SKM-1 treated with dmso at 0.1 percent for 144 hours (cell line): ENCODE measurements around the gene C1orf105.

Experiments used
- DNase-seq: peaks from one replicate; lab custom pipeline; 2025; ENCODE audit not compliant: unreplicated experiment; lab: John Stamatoyannopoulos, UW

The C1orf105 gene

DNA sequence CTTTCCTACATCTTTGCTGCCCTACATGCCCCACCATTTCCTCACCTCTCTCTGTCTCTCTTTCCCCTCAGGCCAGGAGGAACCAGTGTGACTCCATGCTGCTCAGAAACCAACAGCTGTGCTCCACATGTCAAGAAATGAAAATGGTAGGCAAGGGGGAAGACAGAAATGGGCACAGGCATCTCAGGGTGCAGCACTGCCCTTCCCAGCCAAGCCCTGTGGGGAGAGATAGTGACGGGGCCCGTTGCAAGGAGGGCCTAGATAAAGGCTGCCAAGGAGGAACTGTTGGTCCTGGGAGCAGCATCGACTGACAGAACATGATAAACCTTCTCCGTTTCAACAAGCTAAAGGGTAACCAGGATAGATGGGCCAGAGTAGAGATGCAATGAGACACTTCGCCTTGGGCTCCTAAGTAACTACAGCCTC, 35.9 kb downstream of the C1orf105 start:
- no peak for DNase-seq

DNA sequence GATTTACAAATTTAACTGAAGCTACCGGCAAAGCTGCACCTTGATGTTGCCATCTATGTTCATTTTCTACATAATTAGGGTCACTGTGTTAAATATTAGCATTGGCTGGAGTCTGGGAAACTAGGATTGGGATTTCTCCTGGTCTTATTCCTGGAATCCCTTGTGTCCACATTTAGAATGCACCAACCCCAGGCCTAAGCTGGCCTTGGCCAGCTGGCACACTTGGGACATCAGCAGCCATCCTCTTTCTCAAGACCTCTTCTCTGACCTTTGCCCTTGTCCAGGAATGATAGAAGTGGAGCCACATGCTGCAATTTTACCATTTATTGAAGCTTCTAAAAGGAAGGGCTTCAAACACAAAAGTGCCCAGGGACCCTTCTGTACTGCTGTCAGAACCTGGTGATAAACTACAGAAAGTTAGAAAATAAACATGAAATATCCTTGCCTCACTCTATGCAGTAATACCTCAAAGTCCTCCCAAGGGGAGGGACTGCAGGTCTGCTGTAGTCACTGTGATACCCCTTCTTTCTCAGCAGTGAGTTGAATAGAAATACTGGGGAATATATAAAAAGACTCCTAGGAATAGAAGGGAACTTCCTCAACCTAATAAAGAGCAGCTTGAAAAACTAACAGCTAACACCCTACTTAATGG, 37.1 kb downstream of the C1orf105 start:
- no peak for DNase-seq

- no peak for DNase-seq
Measured at GRCh38 chr1:172460177-172460576, 39.7 kb downstream of the C1orf105 start.

GRCh38 chr1:172460887-172461315, 40.4 kb downstream of the C1orf105 start:
- DNase-seq: no peak

DNA sequence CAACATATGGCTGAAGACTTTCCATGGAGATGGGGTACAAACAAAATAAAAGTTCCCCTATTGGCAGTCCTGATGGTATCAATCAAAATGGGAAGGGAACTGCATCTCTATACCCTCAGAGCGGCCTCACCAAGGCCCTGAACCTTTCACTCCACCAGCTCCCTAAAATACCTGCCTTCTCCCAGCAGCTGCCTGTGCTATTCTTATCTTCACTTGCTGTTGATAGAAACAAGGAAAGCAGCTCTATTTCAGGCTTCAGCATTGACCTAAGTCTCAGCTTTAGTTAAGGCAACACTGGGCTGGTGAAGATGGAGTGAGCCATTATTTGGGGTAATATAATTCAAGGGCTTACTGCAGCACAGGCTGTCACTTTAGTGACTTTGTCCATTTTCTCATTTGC, 45.1 kb downstream of the C1orf105 start:
- DNase-seq: no peak

- no peak for DNase-seq
Measured at GRCh38 chr1:172466795-172467407, 46.4 kb downstream of the C1orf105 start.

DNA sequence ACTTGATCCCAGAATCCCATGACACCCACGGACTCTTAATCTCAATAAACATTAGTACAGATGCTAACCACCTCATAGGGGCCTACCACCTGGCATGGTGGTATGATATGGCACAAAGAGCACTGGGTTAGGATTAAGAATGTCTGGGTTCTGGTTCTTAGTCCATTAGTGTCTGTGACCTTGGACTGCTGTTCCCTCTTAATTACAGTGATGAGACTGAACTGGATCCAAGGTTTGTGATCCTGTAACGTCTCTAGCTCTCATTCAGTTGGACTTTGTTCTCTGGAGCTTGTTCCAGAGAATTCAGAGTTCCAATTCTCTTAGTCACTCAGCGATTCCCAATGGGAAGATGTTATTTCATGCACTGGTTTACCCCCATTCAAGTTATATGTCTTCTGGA, 47.0 kb downstream of the C1orf105 start:
- no peak for DNase-seq

GRCh38 chr1:172468296-172468695, 47.8 kb downstream of the C1orf105 start:
- no peak for DNase-seq

DNA sequence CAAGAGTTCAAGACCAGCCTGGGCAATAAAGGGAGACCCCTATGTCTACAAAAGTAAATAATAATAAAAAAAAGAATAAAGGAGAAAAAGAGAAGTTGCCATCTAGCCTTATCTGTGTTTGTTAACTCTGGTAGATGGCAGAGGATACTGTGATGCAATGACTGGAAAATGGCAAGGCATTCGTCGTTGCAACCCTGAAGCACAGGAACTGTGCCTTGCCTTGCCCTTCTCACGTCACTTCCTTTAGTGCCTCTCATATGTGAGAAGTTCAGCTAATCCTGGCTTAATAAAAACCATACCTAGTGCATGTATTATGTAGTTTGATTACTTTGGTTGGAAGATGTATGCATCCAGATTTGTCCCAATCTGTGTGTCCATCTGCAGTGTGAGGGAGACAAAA, 49.2 kb downstream of the C1orf105 start:
- peak; percentile 78 for DNase-seq

GRCh38 chr1:172470149-172470548, 49.7 kb downstream of the C1orf105 start:
- DNase-seq: no peak

DNA sequence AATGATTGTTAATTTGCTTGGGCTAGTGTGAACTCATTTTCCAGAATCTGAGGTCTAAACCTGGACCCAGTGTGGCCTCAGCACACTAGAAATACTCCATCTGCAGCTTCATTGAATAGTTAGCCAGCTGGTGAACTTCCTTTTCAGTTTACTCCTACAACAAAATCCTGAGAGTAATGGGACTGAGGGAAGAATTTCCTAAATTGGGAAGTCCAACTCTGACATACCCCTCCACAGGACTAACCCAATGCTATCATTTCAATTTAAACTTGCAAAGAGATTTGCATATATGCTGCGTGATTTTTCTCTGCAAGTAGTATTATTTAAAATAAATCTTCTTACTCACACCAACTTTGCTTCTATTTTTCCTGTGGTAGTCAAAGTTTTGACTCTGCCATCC, 51.2 kb downstream of the C1orf105 start:
- no peak for DNase-seq

- DNase-seq: no peak
Measured at GRCh38 chr1:172472495-172472894, 52.0 kb downstream of the C1orf105 start.

GRCh38 chr1:172473302-172473701, 52.8 kb downstream of the C1orf105 start:
- peak; percentile 99 for DNase-seq

DNA sequence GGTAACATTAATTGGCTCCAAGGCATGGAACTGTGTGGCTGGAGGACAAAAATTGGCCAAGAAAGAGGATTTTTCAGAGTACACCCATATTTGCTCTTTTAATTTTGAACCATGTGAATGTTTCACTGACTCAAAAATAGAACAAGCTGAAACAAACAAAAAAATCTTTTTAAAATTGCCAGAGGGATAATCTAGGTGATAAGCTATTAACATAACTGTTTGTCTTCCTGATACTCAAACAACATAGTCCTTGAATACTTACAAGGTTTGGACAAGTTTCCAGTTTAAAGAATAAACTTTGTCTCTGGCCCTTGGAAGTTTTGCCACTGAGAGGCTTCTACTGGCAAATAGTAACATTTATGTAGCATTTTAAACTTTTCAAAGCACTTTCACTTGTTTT, 53.4 kb downstream of the C1orf105 start:
- no peak for DNase-seq

GRCh38 chr1:172476218-172476811, 55.8 kb downstream of the C1orf105 start:
- no peak for DNase-seq

DNA sequence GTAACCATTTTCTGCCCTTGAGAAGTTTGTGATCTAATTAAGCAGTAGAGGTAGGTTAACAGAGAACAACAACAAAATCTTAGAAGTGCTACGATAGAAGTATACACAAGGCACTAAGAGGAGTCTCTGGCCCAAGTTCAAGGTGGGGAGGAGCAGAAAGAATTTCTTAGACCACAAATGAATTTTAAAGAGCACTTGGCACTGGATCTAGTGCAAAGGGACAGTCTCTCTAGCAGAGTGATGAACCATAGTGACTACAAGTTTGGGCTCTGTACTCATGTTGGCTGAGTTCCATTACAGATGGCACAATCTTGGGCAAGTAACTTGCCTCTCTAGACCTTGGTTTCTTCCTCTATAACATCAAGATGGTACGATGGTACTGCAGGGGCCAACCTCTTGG, 56.7 kb downstream of the C1orf105 start:
- DNase-seq: no peak

DNA sequence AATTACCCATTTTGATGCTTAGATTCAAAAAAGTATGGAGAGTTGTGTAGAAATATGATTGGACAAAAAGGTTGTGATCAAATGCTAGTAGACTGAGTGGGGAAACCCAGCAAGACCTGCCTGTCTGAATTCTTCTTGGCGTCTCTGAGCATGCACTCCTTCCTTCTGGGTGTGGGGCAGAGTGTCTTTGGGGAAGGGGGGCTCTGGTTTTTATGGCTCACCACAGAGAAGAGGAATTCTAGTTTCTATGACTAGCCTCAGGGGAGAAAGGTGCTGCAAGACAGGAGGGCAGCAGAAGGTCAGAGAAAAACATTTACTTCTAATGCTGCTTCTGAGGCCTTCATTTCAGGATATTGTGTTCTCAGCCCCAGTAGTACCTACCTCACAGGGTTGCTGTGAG, 57.3 kb downstream of the C1orf105 start:
- DNase-seq: no peak

DNA sequence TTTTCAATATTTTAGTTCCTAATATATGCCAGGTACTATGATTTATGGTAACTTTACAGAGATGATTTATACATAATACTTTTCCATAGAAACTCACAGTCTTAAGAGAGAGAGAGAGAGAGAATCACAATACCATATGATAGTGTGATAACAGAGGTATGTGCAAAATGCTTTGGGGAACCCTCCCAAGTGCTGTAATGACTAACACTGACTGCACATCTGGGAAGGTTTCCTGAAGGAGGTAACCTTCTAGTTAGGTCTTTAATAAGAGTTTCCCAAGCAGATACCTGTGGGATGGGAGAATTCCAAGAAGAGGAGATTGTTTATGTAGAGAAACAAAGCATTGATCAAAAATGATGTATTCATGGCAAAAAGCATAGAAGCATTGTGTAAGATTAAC, 58.0 kb downstream of the C1orf105 start:
- DNase-seq: no peak

GRCh38 chr1:172480431-172480830, 59.9 kb downstream of the C1orf105 start:
- DNase-seq: no peak

- DNase-seq: no peak
Measured at GRCh38 chr1:172482044-172482443, 61.6 kb downstream of the C1orf105 start.

DNA sequence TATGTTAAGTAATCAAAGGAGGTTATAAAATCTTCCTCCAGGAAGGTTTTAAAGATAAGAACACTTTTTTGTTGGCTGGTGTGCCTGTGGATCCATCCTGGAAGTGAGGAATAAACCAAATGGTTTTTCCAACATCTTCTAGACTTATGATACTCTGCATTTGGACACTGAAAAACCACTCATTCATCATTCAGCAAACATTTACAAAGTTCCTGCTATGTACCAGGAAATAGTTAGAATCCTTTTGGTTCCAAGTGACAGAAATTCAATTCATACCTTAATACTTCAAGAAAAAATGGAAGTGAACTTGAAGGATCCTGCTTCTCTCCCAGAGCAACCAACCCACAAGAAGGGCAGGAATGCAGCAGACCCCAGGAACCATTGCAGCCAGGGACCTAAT, 63.0 kb downstream of the C1orf105 start:
- no peak for DNase-seq

- no peak for DNase-seq
Measured at GRCh38 chr1:172484252-172484651, 63.8 kb downstream of the C1orf105 start.

DNA sequence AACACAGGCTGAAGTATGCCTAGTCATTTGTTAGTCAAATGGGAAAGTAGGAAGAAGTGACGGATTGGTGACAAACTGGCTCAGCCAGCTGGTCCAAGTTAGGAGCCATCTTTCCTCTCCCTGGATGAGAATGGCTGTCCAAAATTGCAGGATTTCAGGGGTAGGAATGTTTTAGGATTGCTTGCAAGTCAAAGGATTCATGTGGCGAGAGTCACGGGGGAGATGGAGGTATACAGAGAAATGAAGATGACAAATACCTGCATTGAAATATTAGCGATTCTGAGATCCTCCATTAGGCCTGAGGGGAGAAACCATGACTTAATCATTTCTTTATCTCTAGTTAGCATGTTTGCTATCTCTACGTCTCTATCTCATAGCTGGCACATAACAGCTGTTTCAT, 65.1 kb downstream of the C1orf105 start:
- DNase-seq: no peak
